ENCODE data around the gene RASL10A.

RASL10A gene

DNA sequence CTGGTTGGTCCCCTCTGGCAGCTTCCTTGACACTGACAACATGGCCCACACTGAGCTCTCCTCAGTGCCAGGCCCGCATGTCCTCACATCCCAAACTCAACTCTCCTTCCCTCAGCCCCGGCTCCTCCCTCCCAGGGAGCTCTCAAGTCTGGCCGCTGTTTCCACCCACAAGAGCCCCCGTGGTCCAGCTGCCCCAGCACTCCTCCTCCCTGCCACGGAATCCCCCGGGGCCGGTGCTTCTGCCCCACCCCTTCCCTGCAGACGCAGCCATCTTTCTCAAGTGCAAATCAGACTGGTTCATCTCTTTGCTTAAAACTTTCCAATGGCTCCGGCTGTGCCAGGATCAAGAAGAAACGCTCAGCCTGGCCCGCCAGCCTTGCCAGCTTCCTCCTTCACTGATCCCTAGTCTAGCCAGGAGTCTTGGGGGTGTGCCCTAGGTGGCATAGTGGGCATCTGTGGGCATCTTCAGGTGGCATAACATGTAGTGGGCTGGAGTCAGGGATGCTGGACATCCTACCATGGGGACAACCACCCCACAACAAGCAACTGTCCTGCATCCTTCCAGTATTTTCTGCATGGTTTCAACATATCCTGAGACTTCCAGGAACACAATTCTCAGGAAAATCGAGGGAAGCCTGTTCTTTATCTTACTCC, 22.3 kb upstream of the RASL10A start:
- Histone ChIP-seq H3K9me3 (ENCODE audit: control insufficient read depth, insufficient read depth, low read length) (no peaks in the 10 kb centered on the region), H3K4me3 (ENCODE audit: low read depth, low read length) (no peak overlapping the region), H3K4me1 (ENCODE audit: control insufficient read depth, insufficient read depth, low read length) (no peaks in the 10 kb centered on the region), H3K27me3 (ENCODE audit: control insufficient read depth, insufficient read depth, low read length) (no peaks in the 10 kb centered on the region), H3K36me3 (ENCODE audit: control insufficient read depth, insufficient read depth, low read length) (peaks cover 69% of the 10 kb centered on the region), H3K9ac (ENCODE audit: low read depth, low read length) (no peak overlapping the region)

DNA sequence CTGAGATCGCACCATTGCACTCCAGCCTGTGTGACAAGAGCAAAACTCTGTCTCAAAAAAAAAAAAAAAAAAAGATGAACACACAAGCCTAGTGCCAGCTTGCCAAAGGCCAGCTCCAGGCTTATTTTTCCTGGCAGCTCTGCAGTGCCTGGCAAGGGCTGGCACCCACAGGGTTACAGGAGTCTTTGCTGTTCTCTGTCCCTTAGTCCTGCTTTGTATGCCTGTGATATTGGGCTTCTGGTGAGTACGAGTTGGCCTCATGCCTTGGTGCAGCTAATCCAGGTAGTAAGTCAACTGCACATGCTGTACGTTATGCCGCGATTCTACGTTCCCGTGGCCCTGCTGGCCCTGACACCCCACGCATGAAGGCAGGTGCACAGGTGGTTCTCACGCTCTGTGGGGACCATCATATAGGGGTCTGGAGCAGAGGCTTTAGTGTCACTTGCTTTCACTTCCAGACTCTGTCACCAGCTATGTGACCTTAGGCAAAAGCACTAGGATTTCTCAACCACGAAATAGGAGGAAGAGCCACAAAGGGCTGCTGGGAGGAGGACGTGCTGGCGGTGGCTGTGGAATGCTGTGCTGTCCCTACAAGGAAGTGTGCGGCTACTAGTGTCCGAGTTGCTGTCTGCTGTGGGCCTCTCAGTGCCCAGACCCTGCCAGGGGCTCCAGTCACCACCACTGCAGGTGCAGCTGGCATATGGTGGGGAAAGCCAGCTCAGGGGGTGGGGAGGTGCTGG, 21.4 kb upstream of the RASL10A start:
- no peaks in the 10 kb centered on the region for H3K27me3 ChIP-seq (ENCODE audit: control insufficient read depth, insufficient read depth, low read length)
- no peak overlapping the region for H3K9ac ChIP-seq (ENCODE audit: low read depth, low read length)
- H3K9me3 ChIP-seq (ENCODE audit: control insufficient read depth, insufficient read depth, low read length), result no peaks in the 10 kb centered on the region
- peaks cover 69% of the 10 kb centered on the region for H3K36me3 ChIP-seq (ENCODE audit: control insufficient read depth, insufficient read depth, low read length)
- H3K4me3 ChIP-seq (ENCODE audit: low read depth, low read length), result no peak overlapping the region
- no peaks in the 10 kb centered on the region for H3K4me1 ChIP-seq (ENCODE audit: control insufficient read depth, insufficient read depth, low read length)

DNA sequence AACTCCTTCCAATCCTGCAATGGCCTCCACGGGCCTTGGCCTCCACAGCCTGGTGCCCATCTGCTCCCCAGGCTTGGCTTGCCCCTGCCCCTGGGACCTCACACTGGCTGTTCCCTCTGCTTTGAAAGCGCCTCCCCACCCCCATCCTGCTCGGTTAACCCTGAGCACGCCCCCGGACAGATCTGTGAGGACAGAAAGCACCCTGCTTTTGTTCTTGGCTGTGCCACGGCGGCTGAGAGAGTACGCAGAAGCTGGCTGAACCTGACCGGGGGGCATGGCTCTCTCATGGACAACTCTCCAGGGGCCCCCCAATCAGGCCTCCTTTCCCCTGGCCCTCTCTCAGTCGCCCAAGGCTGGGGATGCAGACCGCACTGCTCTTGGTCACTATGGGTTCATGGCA, 20.2 kb upstream of the RASL10A start:
- no peaks in the 10 kb centered on the region for H3K9me3 ChIP-seq (ENCODE audit: control insufficient read depth, insufficient read depth, low read length)
- H3K9ac ChIP-seq (ENCODE audit: low read depth, low read length), result no peak overlapping the region
- peaks cover 63% of the 10 kb centered on the region for H3K36me3 ChIP-seq (ENCODE audit: control insufficient read depth, insufficient read depth, low read length)

GRCh38 chr22:29334696-29335344, 19.3 kb upstream of the RASL10A start:
- Histone ChIP-seq H3K4me3 (ENCODE audit: low read depth, low read length) (no peak overlapping the region), H3K4me1 (ENCODE audit: control insufficient read depth, insufficient read depth, low read length) (no peaks in the 10 kb centered on the region), H3K9me3 (ENCODE audit: control insufficient read depth, insufficient read depth, low read length) (no peaks in the 10 kb centered on the region), H3K27me3 (ENCODE audit: control insufficient read depth, insufficient read depth, low read length) (no peaks in the 10 kb centered on the region), H3K9ac (ENCODE audit: low read depth, low read length) (no peak overlapping the region), H3K36me3 (ENCODE audit: control insufficient read depth, insufficient read depth, low read length) (peaks cover 61% of the 10 kb centered on the region)

More for the DNA sequence above, 20.2 kb upstream of the RASL10A start:
- Histone ChIP-seq H3K27me3 (ENCODE audit: control insufficient read depth, insufficient read depth, low read length) (no peaks in the 10 kb centered on the region), H3K4me1 (ENCODE audit: control insufficient read depth, insufficient read depth, low read length) (no peaks in the 10 kb centered on the region), H3K4me3 (ENCODE audit: low read depth, low read length) (no peak overlapping the region)

DNA sequence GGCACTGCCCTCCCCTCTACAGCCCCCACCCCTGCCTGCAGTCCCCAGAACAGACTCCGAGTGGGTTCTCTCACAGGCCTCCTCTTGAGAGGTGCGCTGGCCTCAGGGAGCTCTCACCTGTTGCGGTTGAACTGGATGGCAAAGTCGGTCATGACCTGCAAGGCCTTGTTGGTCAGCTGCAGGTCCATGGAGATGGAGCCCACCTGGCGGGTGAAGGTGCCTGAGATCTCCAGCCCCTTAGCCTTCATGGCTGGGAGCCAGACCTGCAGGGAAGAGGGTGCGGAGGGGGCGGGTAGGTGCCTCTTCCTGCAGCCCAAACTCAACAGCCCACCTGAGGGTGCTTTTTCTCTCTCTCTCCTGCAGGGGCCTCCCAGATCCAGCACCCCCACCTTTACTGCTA, 18.7 kb upstream of the RASL10A start:
- Histone ChIP-seq H3K9ac (ENCODE audit: low read depth, low read length) (no peak overlapping the region), H3K27me3 (ENCODE audit: control insufficient read depth, insufficient read depth, low read length) (no peaks in the 10 kb centered on the region), H3K36me3 (ENCODE audit: control insufficient read depth, insufficient read depth, low read length) (peaks cover 61% of the 10 kb centered on the region), H3K4me1 (ENCODE audit: control insufficient read depth, insufficient read depth, low read length) (no peaks in the 10 kb centered on the region), H3K9me3 (ENCODE audit: control insufficient read depth, insufficient read depth, low read length) (no peaks in the 10 kb centered on the region), H3K4me3 (ENCODE audit: low read depth, low read length) (no peak overlapping the region)

DNA sequence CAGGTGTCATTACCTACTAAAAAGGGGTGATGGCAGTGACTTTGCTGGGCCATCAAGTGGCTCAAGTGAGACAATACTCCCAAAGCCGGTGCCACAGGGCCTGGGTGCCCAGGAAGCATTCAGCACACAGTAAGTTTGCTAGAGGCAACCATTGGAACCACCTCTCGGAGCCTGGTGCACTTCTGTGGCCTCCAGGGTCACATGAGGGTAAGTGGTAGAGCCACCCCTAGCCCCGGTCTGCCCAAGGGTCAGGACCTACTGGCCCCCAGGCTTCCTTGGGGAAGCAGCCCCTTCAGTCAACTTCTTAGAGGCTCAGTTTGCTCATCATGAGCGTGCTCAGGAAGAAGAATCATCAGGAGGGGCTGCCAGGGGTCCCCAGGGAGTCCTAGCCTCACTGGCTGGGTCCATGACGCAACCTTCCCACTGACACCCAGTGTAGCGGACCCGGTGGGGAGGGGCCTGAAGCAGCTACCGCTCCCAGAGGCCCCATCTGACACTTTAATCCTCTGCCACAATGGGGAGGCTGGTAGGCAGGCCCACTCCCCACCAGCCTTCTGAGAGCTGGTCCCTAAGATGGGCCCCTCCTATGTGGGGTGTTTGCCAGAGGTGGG, 17.5 kb upstream of the RASL10A start:
- Histone ChIP-seq H3K27me3 (ENCODE audit: control insufficient read depth, insufficient read depth, low read length) (no peaks in the 10 kb centered on the region), H3K4me3 (ENCODE audit: low read depth, low read length) (no peak overlapping the region), H3K9me3 (ENCODE audit: control insufficient read depth, insufficient read depth, low read length) (no peaks in the 10 kb centered on the region), H3K9ac (ENCODE audit: low read depth, low read length) (no peak overlapping the region), H3K4me1 (ENCODE audit: control insufficient read depth, insufficient read depth, low read length) (no peaks in the 10 kb centered on the region), H3K36me3 (ENCODE audit: control insufficient read depth, insufficient read depth, low read length) (peaks cover 63% of the 10 kb centered on the region)

DNA sequence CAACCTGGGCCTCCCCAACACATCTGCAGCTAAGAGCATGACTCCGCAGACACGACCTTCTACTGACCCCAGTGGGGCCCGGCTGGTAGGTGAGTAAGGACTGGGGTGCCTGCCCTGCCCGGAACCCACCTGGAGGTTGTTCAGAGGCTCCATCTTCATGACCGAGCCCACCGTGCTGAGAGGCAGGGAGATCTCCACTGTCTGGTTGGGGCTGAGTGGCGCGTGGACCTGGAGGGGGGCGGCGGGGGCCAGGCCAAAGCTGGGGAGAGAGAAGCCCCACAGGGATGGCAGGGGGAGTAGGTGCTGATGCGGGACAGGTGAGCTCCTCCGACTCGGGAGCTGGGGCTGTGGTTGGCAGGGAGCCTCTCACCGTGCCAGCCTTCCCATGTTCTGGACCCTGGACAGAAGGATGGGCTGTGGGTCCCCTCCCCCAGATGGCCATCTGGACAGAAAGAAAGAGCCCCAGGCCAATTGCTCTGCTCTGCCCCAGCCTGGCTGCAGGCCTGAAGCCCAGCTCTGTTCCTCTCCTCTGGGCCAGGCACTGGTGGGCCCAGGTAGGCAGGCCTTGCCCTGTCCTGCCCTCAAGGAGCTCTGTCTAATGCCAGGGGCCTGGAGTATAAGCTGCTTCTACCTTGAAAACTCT, 16.3 kb upstream of the RASL10A start:
- Histone ChIP-seq H3K27me3 (ENCODE audit: control insufficient read depth, insufficient read depth, low read length) (no peaks in the 10 kb centered on the region), H3K9ac (ENCODE audit: low read depth, low read length) (no peak overlapping the region), H3K4me3 (ENCODE audit: low read depth, low read length) (no peak overlapping the region), H3K9me3 (ENCODE audit: control insufficient read depth, insufficient read depth, low read length) (no peaks in the 10 kb centered on the region), H3K36me3 (ENCODE audit: control insufficient read depth, insufficient read depth, low read length) (peaks cover 62% of the 10 kb centered on the region), H3K4me1 (ENCODE audit: control insufficient read depth, insufficient read depth, low read length) (no peaks in the 10 kb centered on the region)

DNA sequence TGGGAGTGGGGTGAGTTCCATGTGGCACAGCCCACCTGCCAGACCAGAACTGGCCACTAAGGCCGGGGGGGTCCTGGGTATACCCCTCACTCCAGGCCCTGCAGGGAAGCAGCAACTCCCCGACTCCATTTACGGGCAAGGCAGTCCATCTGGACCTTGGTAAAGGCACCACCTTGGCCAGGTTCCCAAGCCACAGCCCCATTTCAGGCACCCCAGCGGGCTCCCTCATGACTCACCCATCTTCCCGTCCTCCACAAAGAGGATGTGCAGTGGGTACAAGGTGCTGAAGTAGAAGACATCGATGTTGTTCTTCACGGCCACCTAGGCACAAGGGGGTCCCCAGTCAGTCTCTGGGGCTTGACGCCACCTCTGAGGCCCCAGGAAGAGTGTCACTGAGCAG, 15.7 kb upstream of the RASL10A start:
- no peaks in the 10 kb centered on the region for H3K27me3 ChIP-seq (ENCODE audit: control insufficient read depth, insufficient read depth, low read length)
- H3K9ac ChIP-seq (ENCODE audit: low read depth, low read length), result no peak overlapping the region
- H3K4me1 ChIP-seq (ENCODE audit: control insufficient read depth, insufficient read depth, low read length), result no peaks in the 10 kb centered on the region
- H3K36me3 ChIP-seq (ENCODE audit: control insufficient read depth, insufficient read depth, low read length), result peaks cover 67% of the 10 kb centered on the region
- H3K4me3 ChIP-seq (ENCODE audit: low read depth, low read length), result no peak overlapping the region
- no peaks in the 10 kb centered on the region for H3K9me3 ChIP-seq (ENCODE audit: control insufficient read depth, insufficient read depth, low read length)

DNA sequence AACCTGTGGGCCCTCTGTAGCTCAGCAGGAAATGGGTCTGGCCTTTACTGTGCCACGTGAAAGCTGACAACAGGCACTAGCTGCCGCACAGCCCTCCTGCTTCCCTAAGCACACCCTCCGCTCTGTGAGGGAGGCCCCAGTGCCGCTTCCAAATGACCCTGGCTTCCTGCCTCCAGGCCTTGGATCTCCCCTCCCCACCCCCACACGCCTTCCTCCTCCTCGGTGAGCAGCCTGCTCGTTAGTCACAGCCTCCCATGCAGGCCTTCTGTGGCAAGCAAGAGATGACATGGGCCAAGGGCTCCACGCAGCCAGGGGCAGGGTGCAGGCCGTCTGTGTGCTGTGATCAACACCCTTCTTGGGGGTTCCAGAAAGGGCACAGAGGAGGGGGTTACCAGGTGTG, 15.3 kb upstream of the RASL10A start:
- Histone ChIP-seq H3K9me3 (ENCODE audit: control insufficient read depth, insufficient read depth, low read length) (no peaks in the 10 kb centered on the region), H3K36me3 (ENCODE audit: control insufficient read depth, insufficient read depth, low read length) (peaks cover 65% of the 10 kb centered on the region), H3K9ac (ENCODE audit: low read depth, low read length) (no peak overlapping the region), H3K4me3 (ENCODE audit: low read depth, low read length) (no peak overlapping the region), H3K27me3 (ENCODE audit: control insufficient read depth, insufficient read depth, low read length) (no peaks in the 10 kb centered on the region), H3K4me1 (ENCODE audit: control insufficient read depth, insufficient read depth, low read length) (no peaks in the 10 kb centered on the region)

DNA sequence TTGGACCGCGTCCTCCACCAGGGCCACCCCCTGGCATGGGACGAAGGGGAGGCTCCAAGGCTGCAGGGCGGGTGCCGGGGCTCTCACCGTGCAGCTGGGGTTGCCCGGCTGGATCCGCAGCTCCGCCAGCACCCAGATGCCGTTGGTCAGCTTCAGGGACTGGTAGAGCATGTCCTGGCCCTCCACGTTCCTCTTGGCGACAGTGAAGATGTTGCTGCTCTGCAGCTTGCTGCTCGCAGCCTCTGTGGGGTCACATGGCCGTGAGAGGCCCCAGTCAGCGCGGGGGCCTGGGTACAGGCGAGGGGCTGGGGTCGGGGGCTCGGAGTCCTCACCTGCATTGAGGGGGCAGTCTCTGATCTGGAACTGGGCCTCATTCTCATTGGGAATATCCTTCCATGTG, 14.8 kb upstream of the RASL10A start:
- H3K36me3 ChIP-seq (ENCODE audit: control insufficient read depth, insufficient read depth, low read length), result peaks cover 60% of the 10 kb centered on the region
- no peaks in the 10 kb centered on the region for H3K4me1 ChIP-seq (ENCODE audit: control insufficient read depth, insufficient read depth, low read length)
- no peak overlapping the region for H3K4me3 ChIP-seq (ENCODE audit: low read depth, low read length)
- H3K9ac ChIP-seq (ENCODE audit: low read depth, low read length), result no peak overlapping the region
- no peaks in the 10 kb centered on the region for H3K27me3 ChIP-seq (ENCODE audit: control insufficient read depth, insufficient read depth, low read length)
- H3K9me3 ChIP-seq (ENCODE audit: control insufficient read depth, insufficient read depth, low read length), result no peaks in the 10 kb centered on the region

DNA sequence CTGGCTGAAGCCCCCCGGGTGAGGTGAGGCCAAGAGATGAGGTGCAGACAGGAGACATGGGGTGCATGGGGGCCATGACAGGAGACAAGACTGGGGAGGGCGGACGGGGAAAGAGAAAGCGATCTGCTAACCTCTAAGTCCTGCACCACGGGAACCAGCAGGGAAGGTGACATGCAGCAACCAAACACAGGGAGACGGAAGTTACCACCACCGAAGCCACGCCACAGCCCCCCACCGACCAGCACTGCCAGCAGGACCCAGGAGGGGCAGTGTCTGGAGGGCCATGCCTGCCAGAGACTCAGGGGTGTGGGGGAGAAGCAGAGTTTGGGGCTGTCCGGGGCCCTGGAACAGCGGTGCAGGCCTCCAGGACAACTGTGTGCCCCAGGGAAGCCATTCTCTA, 14.1 kb upstream of the RASL10A start:
- H3K36me3 ChIP-seq (ENCODE audit: control insufficient read depth, insufficient read depth, low read length), result peaks cover 60% of the 10 kb centered on the region
- no peaks in the 10 kb centered on the region for H3K9me3 ChIP-seq (ENCODE audit: control insufficient read depth, insufficient read depth, low read length)
- no peak overlapping the region for H3K4me3 ChIP-seq (ENCODE audit: low read depth, low read length)
- no peaks in the 10 kb centered on the region for H3K4me1 ChIP-seq (ENCODE audit: control insufficient read depth, insufficient read depth, low read length)
- H3K9ac ChIP-seq (ENCODE audit: low read depth, low read length), result no peak overlapping the region
- no peaks in the 10 kb centered on the region for H3K27me3 ChIP-seq (ENCODE audit: control insufficient read depth, insufficient read depth, low read length)

Data from iPS-15b (cell line).